HPDE6-E6E7 (cell line): ENCODE data around the gene ANKRD33B.
"Not testable (repeated sequence)": the region's sequence is repeated elsewhere in the genome, so short reads cannot be mapped to it uniquely, and the experiment has no call there.

Source experiments
- DNase-seq: peaks from one replicate; pipeline ENCODE4 v3.0.0; 2011; ENCODE audit warnings: missing footprints; ENCODE audit errors: extremely low spot score

ANKRD33B gene

GRCh38 chr5:10635257-10635866, 71.5 kb downstream of the ANKRD33B start:
- DNase-seq: peak; percentile 83

GRCh38 chr5:10635867-10636350, 72.0 kb downstream of the ANKRD33B start:
- DNase-seq: no peak

- no peak for DNase-seq
Observed at GRCh38 chr5:10636363-10637142, 72.7 kb downstream of the ANKRD33B start.

GRCh38 chr5:10637944-10638343, 74.1 kb downstream of the ANKRD33B start:
- DNase-seq: no peak

- not testable (repeated sequence) for DNase-seq
Observed at GRCh38 chr5:10638723-10639122, 74.9 kb downstream of the ANKRD33B start.

- no peak for DNase-seq
Observed at GRCh38 chr5:10639846-10640368, 76.0 kb downstream of the ANKRD33B start.

GRCh38 chr5:10642367-10642766, 78.5 kb downstream of the ANKRD33B start:
- DNase-seq: no peak

- DNase-seq: no peak
Observed at GRCh38 chr5:10644192-10644591, 80.3 kb downstream of the ANKRD33B start.

GRCh38 chr5:10645146-10645545, 81.3 kb downstream of the ANKRD33B start:
- DNase-seq: no peak

GRCh38 chr5:10645671-10646070, 81.8 kb downstream of the ANKRD33B start:
- DNase-seq: no peak

GRCh38 chr5:10647640-10648039, 83.8 kb downstream of the ANKRD33B start:
- no peak for DNase-seq

GRCh38 chr5:10648806-10649665, 85.2 kb downstream of the ANKRD33B start:
- DNase-seq: no peak

- no peak for DNase-seq
Observed at GRCh38 chr5:10649666-10650380, 86.0 kb downstream of the ANKRD33B start.

GRCh38 chr5:10652151-10652550, 88.3 kb downstream of the ANKRD33B start:
- no peak for DNase-seq

- DNase-seq: no peak
Observed at GRCh38 chr5:10652606-10653005, 88.7 kb downstream of the ANKRD33B start.

GRCh38 chr5:10653043-10653442, 89.2 kb downstream of the ANKRD33B start:
- no peak for DNase-seq

GRCh38 chr5:10653751-10654400, 90.0 kb downstream of the ANKRD33B start:
- DNase-seq: no peak

- no peak for DNase-seq
Observed at GRCh38 chr5:10654566-10654965, 90.7 kb downstream of the ANKRD33B start.

GRCh38 chr5:10655161-10655971, 91.5 kb downstream of the ANKRD33B start:
- peak; percentile 53 for DNase-seq
